ENCODE measurements around the gene ABHD5.

The ABHD5 gene

DNA sequence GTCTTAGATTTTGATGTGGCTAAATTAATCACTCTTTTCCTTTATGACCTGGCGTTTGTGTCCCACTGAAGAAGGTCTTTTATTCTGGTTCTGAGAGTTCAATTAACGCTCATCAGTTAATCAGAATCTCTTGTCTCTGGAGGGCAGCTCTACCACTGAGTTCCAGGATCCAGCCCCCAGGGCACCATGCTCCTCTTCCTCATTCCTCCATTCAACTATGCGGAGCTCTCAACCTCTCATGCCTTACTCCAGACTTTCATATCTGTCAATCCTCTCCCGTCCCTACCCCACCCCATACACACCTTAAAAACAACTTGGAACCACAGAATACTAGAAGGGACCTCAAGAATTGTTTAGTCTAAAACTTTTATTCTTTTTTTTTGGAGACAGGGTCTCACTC is 4.8 kb upstream of the ABHD5 start:
- no peak for DNase-seq (ENCODE audit: low read depth in 2 of 2)

- DNase-seq (ENCODE audit: low read depth in 2 of 2): no peak
Observed at GRCh38 chr3:43686333-43686699, 4.4 kb upstream of the ABHD5 start.

DNA sequence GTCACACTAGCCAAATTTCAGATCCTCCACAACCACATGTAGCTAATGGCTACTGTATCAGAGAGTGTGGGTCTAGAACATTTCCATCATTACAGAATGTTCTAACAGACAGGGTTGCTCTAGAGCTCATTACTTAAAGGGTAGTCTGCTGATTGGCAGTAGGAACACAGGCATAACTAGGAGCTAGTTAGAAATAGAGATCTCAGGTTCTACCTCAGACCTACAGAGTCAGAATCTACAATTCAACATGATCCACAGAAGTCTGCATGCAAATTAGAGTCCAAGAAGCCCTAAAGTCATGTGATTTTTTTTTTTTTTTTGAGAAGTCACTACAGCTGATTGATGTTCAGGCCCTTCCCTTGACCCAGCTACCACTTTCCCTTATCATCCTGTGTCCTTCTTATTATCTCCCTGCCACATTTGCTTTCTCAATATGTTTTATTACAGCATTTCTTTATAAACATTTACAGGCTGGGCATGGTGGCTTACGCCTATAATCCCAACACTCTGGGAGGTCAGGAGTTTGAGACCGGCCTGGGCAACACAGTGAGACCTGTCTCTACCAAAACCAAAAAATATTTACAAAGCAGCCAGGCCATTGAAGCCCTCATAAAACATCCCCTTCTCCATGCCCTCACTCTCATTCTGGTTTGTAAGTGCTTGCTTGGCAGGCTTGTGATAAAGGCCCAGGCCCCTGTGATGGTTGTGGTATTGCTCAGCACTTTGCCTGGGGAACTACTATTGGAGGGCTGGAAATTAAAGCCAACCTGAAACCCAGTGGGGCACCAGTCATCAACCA is 3.8 kb upstream of the ABHD5 start:
- no peak for DNase-seq (ENCODE audit: low read depth in 2 of 2)

DNA sequence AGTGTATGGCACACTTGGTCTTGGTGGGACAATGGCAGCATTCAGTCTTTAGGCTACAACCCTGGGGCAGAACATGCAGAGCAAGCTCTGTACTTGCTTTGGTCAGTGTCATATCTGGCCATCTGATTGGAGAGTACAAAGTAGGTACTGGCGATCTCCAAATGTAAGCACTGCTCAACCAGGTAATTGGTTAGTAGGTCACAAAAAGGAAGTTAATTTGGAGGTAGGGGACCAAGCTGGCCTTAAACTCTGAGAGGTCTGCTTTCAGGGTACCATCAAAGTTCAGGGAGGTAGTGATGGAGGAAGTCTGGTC is 3.3 kb upstream of the ABHD5 start:
- no peak for DNase-seq (ENCODE audit: low read depth in 2 of 2)

GRCh38 chr3:43688245-43688650 is 2.5 kb upstream of the ABHD5 start:
- DNase-seq (ENCODE audit: low read depth in 2 of 2): no peak

DNA sequence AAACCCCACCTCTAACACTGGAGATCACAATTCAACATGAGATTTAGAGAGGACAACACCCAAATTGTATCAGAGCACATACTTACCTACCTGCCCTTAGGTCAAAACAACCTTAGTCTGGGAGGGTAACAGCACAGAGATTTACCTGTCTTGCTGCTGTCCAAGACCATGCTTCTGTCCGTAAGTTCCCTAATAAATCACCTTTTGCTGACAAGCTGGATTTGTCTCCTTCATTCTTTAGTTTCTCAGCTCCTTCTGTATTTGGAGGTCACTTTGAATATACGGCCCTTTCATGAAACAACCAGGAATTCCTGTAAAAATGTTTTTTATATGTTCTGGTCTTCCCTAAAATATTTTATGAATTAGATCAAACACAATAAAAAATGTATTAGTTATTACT is 1.6 kb upstream of the ABHD5 start:
- no peak for DNase-seq (ENCODE audit: low read depth in 2 of 2)

GRCh38 chr3:43689766-43690399 is 855 bp upstream of the ABHD5 start:
- no peak for DNase-seq (ENCODE audit: low read depth in 2 of 2)

- peak in 1 of 2 donors; percentile 33 for DNase-seq (ENCODE audit: low read depth in 2 of 2)
Observed at GRCh38 chr3:43691120-43691995, 620 bp downstream of the ABHD5 start.

GRCh38 chr3:43692085-43692855 is 1.5 kb downstream of the ABHD5 start:
- no peak for DNase-seq (ENCODE audit: low read depth in 2 of 2)

- DNase-seq (ENCODE audit: low read depth in 2 of 2): no peak
Observed at GRCh38 chr3:43692971-43693370, 2.2 kb downstream of the ABHD5 start.

- DNase-seq (ENCODE audit: low read depth in 2 of 2): no peak
Observed at GRCh38 chr3:43693594-43693993, 2.9 kb downstream of the ABHD5 start.

GRCh38 chr3:43695443-43695842 is 4.7 kb downstream of the ABHD5 start:
- DNase-seq (ENCODE audit: low read depth in 2 of 2): no peak

- no peak for DNase-seq (ENCODE audit: low read depth in 2 of 2)
Observed at GRCh38 chr3:43695863-43696262, 5.1 kb downstream of the ABHD5 start.

- DNase-seq (ENCODE audit: low read depth in 2 of 2): no peak
Observed at GRCh38 chr3:43696441-43696840, 5.7 kb downstream of the ABHD5 start.

DNA sequence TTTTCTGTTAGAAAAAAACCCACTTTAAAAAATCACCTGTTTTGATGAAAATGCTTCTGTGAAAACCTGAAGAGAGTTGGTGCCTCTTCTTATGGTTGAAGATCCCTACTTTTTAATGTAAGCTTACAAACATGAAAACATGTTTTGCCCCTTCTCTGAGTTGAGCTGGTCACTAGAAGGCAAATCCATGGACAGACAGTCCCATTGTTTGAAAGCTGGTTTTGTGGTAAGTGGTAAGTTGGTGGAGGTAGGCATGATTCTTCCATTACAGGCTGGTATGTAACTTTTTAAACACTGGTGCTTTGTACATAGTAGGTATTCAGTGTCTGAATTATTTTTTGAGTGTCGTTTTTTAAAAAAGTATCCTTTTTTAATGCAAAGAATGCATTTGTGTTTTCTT is 6.1 kb downstream of the ABHD5 start:
- no peak for DNase-seq (ENCODE audit: low read depth in 2 of 2)

DNA sequence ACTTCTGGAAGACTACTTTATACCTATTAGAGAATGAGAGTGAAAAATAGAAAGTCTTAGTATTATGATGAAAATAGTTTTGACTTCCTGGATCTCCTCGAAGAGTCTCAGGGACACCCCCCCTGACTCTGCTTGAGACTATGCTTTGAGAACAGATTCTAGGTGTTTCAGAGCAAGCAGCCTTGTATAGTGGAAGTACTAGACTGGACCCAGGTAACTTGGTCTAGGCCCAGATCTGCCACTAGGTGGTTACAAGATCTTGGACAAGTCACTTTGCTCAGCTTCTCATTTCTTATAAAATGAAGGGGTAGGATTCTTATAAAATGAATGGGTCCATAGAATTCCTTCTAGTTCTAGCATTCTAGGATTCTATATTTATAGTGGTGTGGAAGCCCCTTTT is 9.1 kb downstream of the ABHD5 start:
- DNase-seq (ENCODE audit: low read depth in 2 of 2): no peak

DNA sequence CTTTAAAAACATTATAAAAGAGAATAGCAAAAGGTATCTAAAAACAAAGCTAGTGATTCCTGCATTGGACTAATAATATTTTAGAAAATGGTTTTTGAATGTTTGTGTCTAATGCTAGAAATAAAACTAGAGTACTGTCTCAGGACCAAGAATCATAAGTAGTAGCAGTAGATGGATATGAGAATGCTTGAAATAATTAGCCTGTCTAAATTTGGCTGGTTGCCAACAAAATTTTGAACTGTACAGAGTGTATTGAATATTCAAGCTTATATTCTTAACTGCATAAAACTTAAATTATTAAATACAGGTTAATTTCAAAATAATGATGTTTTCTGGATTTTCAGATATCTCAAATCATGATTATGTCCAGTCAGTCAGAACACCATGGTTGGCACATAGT is 14.0 kb downstream of the ABHD5 start:
- no peak for DNase-seq (ENCODE audit: low read depth in 2 of 2)

GRCh38 chr3:43706342-43706741 is 15.6 kb downstream of the ABHD5 start:
- DNase-seq (ENCODE audit: low read depth in 2 of 2): no peak

GRCh38 chr3:43707266-43707665 is 16.5 kb downstream of the ABHD5 start:
- DNase-seq (ENCODE audit: low read depth in 2 of 2): no peak

- no peak for DNase-seq (ENCODE audit: low read depth in 2 of 2)
Observed at GRCh38 chr3:43707998-43708397, 17.3 kb downstream of the ABHD5 start.

- no peak for DNase-seq (ENCODE audit: low read depth in 2 of 2)
Observed at GRCh38 chr3:43709022-43709421, 18.3 kb downstream of the ABHD5 start.

GRCh38 chr3:43710607-43711006 is 19.9 kb downstream of the ABHD5 start:
- no peak for DNase-seq (ENCODE audit: low read depth in 2 of 2)
